Stimulated activated CD8-positive, alpha-beta memory T cell treated with anti-CD3 and anti-CD28 coated beads, Interleukin-15, amount 100 ng/mL, for 48 hours (primary cell): Measurements from ENCODE around the gene CPD.
A peak's percentile ranks its signal among the peaks of the same experiment; 100 is the strongest.
"Not testable (repeated sequence)": the region's sequence is repeated elsewhere in the genome, so short reads cannot be mapped to it uniquely, and the experiment has no call there.

Experiments
- DNase-seq, 2 donors: peaks; one replicate each; pipeline ENCODE4 v3.0.0-alpha.2; 2020; ENCODE audit warnings: low read depth in 2 of 2

The CPD gene

DNA sequence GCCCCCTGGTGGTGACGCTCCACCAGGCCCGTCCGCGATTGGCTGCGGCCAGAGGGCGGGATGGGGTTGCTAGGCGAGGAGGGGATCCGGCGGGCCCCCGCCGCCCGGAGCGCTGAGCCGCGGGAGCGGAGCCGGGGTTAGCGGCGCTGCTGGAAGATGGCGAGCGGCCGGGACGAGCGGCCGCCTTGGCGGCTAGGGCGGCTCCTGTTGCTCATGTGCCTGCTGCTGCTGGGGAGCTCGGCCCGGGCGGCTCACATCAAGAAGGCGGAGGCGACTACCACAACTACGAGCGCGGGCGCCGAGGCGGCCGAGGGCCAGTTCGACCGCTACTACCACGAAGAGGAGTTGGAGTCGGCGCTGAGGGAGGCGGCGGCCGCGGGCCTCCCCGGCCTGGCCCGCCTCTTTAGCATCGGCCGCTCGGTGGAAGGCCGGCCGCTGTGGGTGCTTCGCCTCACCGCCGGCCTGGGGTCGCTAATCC lies at the start of gene CPD:
CPD (plus strand) TSS at position 103 of the 478 bp plus-strand sequence; CDS start at position 157, 54 bp downstream.
- peak; percentile 93 to 94 for DNase-seq

DNA sequence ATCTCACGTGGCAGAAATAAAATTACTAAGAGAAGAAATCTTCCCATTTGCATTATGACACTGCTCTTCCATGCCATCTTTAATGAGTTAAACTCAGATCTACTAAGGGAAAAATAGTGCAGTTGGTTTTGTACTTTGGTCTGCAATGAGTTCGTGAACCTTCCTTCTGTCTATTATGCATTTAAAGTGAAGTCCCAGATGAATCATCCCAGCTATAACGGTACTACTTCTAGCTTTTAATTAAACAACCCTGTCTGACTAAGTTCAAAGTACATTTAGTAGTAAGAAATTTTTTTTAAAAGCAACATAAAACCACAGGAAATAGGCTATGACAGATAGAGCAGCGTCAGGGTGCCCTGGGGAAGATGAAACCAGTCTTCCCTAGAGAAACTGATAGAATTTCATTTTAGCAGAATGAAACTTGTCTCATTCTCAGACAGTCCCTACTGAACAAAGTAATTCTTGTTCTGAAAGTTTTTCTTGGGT lies 46.6 kb upstream of the CPD start:
- DNase-seq, result peak in 1 of 2 donors; percentile 28

DNA sequence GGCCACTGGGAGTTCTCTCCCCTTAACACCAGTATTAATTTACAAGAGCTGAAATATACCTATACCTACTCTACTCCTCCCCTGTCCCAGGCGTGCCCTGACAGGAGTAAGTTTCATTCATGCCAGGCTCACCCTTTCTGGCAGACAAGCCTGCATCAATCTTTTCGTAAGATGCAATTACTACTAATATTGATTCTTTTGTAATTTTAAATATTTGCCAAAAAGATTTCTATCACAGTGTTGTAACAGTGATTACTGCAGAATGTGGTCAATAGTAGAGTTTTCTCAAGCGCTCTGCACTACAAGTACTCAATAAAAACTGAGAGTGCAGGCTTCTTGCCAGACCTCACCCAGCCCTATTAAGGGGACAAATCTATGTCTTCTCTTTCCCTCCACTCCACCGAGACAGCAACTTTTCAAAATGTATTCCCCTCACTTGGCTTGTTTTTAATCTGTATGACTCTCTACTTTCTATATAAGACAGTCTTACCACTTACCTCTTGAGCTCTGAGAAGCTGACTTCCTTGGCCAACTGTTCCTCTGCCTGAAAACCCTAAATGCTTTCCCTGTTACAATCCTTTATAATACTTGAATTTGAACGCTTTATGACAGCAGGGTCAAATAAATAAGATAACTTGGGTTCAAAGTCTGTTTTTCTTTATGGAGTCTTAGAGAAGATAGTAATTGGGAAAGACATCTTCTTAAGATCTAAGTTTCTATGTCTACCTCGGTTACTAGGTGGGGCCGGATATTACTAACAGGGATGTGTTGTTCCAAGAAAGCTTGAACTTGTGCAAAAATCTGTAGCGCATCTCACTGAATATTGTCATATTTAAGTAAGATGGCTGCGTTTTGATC lies 45.0 kb upstream of the CPD start, which contains the start of gene TMIGD1:
TMIGD1 (minus strand) TSS at position 555 of the 858 bp plus-strand sequence. CDS start 1,924 bp downstream, outside the sequence.
- no peak for DNase-seq

DNA sequence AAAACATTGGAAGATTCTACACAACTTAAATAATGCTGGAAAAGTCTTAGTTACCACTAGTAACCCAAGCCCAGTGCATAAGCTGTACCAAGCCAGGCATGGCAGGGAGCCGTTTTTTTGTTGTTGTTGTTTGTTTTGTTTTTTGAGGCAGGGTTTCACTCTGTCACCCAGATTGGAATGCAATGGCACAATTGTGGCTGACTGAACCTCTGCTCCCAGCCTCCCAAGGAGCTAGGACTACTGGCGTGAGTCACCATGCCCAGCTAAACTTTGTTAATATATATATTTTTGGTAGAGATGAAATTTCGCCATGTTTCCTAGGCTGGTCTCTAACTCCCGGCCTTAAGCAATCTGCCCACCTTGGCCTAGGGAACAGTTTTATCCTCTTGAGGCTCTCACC lies 44.3 kb upstream of the CPD start:
- DNase-seq, result no peak

DNA sequence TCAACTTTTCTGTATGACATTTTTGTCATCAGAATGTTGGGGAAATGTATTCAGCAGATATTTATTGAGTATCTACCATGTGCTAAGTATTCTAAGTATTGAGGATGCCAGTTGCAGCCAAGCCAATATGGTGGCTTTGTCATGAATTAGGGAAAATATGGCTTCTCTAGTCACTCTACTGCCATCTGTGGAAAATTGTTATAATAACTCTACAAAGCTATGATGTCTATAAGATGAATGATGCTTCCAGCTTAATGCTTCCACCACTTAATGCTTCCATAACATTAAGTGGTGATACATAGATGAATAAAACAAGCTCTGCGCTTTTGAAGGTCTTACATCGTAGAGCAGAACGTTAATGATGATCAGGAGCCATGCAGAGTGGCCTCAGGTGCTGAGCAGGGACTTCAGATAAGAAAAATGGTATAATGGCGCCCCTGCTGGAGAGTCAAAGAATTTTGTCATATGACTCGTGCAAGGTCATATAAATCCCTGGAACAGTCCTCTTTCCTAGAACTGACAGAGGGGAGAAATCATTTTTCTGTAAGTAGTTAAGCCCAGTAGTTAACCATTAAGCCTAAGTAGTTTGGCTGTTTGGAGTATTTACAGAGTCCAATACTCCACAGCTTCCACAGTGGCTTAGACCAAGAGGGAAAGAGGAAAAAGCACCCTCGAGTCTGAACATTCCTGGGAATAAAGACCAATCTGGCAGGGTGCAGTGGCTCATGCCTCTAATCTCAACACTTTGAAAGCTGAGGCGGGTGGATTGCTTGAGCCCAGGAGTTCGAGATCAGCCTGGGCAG lies 42.2 kb upstream of the CPD start:
- DNase-seq, result peak in 1 of 2 donors; percentile 39

DNA sequence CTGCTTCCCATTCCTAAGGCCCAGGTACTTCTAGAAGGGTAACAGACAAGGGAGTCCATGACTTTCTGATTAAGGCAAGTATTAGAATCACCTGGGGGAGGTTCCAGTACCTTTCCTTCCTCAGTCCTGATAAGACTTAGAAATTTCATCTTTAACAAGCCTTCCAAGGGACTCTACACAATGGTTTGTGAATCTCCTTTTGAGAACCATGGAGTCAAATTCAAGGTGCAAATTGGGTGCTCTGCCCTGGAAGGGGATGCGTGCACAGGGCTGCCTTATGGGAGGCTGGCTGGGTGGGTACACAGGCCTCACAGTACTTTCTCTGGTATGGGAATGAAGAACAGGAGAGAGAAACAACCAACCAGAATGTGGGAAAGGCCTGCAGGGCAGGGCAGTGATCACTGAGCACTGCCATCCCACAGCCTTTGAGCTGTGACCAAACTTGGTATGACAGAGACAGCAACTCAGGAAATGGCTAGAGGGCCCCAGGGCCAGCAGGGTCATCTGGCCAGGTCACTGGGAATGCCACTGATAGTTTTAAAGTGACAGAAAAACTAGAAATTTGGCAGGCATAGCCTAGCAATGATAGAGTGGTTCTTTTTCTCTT lies 41.2 kb upstream of the CPD start:
- no peak for DNase-seq

DNA sequence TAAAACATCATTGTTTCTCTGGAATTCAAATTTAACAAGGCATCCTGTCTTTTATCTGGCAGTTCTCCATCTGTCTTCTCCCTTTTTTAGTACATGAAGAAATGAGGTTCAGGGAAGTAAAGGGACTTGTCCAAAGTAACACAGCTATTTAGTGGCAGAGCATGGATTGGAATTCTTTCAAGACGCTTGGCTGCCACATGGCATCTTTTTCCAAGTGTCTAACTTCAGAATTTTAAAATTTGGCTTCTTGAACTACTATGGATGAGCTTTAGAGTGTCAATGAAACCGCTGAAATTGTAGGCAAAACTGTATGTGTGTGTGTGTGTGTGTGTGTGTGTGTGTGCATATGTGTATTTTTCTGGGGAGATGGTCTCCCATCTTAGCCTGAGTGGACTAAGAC lies 39.6 kb upstream of the CPD start:
- no peak for DNase-seq

DNA sequence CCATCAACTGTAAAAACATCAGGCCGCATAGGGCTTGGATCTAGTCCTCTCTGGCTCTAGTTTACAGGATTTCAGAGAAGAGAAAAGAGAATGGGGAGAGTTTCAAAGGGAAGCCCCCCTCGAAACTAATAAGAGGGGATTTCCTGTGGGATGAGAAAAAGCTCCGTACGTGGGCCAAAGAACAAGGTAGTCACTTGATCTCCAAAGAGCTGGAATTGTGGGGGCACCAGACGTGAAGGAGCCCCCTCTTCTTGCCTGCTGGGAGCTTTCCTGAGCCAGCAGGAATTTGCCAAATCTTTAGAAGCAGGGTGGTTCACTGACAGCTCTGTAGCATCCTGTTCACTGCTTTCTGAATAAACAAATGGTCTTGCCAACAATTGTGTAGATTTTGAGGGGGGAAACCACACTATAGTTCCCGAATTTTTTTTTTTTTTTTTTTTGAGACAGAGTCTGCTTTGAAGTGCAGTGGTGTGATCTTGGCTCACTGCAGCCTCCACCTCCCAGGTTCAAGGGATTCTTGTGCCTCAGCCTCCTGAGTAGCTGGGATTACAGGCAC lies 37.8 kb upstream of the CPD start:
- no peak for DNase-seq

DNA sequence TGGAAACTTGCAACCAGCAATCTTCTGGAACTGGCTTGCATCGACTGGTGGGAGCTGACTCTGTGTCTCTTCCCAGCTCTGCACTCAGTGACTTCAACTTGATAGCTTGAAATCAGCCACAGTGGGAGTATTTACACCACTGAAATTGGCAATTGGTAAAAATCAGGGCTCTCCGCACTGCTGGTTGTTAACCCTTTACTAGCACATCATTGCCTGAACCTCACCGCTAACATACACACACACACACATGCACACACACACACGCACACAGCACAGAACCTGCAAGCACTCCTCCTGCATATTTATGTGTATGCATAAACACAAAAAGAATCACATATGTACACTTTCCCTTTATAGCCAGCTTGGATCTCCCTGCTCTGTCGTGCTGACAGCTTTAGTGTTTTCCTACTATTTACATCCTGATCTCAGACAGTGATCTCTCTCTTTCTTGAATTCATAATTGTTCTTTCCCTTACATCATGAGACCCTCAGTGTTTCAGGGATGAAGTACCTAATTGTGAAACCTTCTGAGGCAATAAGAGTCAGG lies 37.0 kb upstream of the CPD start:
- no peak for DNase-seq

DNA sequence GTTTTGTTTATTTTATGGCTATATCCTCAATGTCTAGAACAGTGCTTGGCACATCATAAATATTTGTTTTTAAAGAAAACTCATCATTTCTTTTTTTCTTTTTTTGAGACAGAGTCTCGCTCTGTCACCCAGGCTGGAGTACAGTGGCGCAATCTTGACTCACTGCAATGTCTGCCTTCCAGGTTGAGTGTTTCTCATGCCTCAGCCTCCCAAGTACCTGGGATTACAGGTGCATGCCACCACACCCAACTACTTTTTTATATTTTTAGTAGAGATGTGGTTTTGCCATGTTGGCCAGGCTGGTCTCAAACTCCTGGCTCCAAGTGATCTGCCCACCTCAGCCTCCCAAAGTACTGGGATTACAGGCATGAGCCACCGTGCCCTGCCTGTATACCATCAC lies 35.5 kb upstream of the CPD start:
- not testable (repeated sequence) for DNase-seq

DNA sequence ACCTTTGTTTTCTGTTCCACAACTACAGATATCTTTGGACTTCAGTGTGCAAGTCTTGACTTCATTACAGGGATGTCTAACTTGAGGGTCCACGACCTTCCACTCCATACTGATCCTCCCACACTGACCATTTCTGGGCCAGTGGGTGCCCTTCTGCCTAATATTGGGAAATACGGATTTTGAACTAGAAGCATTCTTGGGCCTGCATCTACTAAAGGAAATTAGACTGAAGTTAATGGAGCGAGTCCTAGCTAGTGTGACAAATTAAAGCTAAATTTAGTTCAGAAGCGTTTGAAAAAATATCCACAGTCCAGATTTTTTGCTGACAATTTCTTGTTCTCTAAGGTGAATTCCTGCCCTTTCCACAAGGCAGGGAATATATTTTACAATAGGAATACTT lies 34.9 kb upstream of the CPD start:
- no peak for DNase-seq

DNA sequence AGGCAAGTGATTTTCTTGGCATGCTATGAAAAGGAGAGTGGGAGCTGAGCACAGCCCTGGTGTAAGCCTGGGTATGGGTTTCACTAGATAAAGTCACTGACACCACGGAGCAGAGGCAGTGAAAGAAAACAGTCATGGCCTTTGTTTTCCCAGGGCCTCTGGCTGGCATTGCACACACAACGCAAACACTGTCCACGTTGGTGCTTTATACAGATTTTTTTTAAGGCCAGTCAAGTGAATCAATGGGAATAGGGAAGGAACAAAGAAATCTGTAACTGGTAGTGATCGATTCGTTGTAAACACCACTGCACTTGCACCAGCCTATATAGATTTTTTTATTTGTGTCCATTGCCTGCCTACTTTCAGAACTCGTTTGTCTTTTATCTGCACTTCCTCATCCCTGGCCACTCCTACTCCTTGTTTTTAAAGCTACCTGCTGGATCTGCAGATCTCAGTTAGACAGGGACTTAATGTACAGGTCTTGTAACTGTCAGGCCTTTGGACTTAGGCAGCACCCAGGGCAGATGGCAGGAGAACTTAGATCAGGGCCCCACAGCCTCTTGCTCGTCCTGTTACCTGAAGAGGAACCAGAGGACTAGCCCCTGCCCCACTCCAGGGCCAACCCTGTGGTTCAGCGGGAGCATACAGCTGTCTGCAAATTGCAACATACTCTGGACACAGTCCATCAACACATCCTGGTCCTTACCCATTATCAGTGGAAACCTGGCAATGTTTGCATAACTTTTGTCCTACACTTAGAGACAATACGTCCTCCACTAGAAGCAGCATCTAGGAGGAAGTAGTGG lies 34.2 kb upstream of the CPD start:
- no peak for DNase-seq

DNA sequence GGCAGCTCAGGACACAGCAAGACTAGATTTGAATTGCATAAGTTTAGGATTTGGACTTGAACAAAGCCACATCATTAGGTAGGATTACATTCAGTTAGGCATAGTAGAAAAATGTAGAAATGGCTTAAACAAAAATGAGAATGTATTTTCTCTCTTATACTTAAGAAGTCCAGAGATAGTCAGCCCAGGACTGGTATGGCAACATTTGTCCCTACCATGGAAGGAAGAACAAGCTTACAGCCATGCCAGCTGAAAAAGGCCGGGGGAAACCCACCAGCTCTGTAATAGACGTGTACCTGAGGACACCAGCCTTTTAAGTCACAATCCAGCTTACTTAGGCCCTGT lies 33.7 kb upstream of the CPD start:
- no peak for DNase-seq

DNA sequence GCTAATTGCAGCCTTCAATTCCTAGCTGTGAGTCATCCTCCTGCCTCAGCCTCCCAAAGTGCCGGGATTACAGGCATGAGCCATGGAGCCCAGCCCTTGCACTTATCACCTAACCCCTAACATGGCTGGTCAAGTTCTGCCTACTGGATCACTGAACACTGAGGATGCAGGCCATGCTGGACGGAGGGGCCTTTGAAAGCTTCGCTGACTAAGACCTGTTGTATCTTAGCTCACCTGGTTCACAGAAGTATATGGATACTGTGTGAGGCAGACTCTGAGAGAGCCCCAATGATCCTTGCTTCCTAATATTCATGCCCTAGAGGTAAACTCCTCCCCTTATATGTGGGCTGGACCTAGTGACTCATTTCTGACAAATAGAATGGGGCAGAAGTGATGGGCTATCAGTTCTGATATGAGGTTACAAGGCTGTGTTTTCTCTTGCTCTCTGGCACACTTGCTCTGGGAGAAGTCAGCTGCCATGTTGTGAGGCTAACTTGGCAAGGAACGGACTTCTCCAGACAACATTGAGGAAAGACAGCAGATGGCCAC lies 33.1 kb upstream of the CPD start:
- DNase-seq, result no peak

DNA sequence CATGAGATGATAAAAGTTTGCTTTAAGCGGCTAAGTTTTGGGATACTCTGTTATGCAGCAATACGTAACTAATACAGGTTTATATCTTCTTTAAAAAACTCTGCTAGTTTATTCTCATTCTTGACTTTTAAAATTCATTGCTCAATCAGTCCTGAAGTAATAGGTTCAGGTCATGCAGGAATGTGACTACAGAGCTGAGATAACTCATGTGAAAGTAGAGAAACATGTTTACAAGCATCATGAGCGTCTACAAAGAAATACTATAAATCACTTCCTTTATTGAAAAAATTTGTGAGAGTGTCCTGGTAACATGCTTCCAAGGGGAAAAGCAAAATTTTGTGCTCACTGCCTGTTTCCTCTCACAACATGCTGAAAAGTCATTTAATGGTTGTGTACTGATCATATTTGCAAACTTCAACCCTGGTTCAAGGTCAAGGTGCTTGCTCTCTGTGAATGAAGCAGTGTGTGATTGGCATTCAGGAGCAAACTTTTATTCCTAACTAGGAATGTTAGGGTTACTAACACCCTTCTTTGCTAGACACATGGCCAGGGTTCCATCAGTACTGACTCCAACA lies 32.4 kb upstream of the CPD start:
- DNase-seq, result no peak

DNA sequence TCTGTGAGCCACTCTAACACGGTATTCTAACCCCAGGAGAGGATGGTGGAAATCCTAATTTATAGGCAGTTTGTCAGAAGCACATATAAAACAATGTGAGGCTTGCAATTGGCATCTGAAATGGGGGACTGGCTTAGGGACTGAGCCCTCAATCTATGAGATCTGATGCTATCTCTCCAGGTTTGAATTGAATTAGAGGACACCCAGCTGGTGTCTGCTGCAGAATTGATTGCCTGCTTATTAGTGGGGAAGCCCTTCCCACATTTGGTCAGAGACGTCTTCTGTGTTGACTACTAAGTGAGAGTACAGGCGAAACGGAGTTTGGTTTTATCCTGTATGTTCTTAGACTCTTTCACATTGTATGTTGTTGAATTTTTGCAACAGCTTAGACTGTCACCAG lies 31.2 kb upstream of the CPD start:
- DNase-seq, result no peak

DNA sequence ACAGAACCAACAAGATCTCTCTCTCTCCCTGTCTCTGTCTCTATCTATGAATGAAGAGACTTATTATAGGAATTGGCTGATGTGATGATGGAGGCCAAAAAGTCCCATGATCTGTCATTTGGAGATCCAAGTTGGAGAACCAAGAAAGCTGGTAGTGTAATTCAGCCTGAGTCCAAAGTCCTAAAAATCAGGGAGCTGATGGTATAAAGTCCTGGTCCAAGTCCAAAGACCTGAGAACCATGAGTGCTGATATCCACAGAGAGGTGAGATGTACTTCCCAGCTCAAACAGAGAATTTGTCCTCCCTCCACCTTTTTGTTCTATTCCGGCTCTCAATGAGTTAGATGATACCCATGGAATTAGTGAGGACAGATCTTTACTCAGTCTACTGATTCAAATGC lies 29.5 kb upstream of the CPD start:
- DNase-seq, result no peak

DNA sequence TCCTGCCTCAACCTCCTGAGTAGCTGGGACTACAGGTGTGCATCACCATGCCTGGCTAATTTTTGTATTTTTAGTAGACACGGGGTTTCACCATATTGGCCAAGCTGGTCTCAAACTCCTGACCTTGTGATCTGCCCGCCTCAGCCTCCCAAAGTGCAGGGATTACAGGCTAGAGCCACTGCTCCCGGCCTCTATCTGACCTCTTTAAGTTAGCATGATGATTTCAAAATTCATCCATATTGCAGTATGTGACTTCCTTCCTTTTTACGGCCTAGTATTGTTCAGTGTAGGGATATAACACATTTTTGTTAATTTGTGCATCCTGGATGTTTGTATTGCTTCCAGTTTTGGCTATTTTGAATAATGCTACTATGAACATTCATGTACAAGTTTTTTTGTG lies 27.5 kb upstream of the CPD start:
- DNase-seq, result not testable (repeated sequence)

DNA sequence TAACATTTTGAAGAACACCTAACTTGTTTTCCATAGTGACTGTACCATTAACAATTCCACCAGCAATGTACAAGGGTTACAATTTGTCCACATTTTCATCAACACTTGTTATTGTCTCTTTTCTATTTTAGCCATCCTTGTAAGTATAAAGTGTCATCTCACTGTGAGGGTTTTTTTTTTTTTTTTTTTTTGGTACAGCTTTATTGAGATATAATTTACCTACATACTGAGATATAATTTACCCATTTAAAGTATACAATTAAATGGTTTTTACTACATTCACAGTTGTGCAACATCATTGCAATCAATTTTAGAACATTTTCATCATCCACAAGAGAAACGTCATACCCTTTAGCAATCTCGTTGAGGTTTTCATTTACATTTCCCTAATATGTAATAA lies 27.0 kb upstream of the CPD start:
- no peak for DNase-seq

DNA sequence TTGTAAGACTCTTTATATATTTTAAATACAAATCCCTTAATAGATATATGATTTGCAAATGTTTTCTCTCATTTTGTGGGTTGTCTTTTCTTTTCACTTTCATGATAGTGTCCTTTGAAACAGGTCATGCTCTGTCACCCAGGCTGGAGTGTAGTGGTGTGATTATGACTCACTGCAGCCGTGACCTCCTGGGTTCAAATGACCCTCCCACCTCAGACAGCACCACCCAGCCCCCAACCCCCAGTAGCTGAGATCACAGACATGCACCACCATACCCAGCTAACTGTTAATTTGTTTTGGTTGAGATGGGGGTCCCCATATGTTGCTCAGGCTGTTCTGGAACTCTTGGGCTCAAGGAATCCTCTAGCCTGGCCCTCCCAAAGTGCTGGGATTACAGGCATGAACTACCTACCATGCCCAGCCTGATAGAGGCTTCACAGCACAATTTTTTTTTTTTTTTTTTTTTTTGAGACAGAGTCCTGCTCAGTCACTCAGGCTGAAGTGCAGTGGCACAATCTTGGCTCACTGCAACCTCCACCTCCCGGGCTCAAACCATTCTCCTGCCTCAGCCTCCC lies 26.4 kb upstream of the CPD start:
- no peak for DNase-seq
